Endothelial cell of umbilical vein (primary cell): ENCODE results near the gene COX4I1. TPM values are rescaled to one million over a fixed set of nuclear protein-coding genes. Genes with fewer than 3 reads are reported as not detected.

Experiments used
- BruUV-seq: library from RNA; stranded (reverse); fragments of 400-500 nt; replicated peaks from 2 replicates; lab custom pipeline; 2021; lab: Mats Ljungman, UMichigan
- CTCF ChIA-PET: fragments of 300-600, 350-600 bp; sonication (Branson Sonifier 250); formaldehyde crosslinking; loops from one replicate; lab custom pipeline; 2021; ENCODE audit warnings: antibody characterized with exemption, inconsistent platforms; lab: Charles Lee
- POLR2A ChIA-PET: fragments of 300-600, 350-600 bp; sonication (Branson Sonifier 250); formaldehyde crosslinking; loops from one replicate; lab custom pipeline; 2021; ENCODE audit warnings: antibody characterized with exemption, inconsistent platforms; lab: Charles Lee
- DNase-seq: peaks from one replicate; pipeline ENCODE4 v3.0.0-alpha.2; 2011; ENCODE audit warnings: low read depth, low spot score
- FAIRE-seq: peaks from 2 replicates; lab custom pipeline; 2011; peaks lifted over from hg19 to GRCh38; lab: Jason Lieb, UNC
- H2AFZ ChIP-seq: 2 replicates; pipeline ENCODE4 v1.6.0; 2012; ENCODE audit warnings: low read depth, low read length, control low read depth, inconsistent platforms
- H3K27ac ChIP-seq: 2 replicates; pipeline ENCODE4 v1.5.1; 2011; ENCODE audit warnings: low read depth, mild to moderate bottlenecking, control low read depth, low read length, moderate library complexity; ENCODE audit not compliant: insufficient read depth
- H3K27me3 ChIP-seq, 2 experiments: 2 replicates each; pipeline versions ENCODE4 v1.6.0 to v1.6.1; 2011; ENCODE audit warnings: low read length in 2 of 2, mixed read lengths in 1 of 2; ENCODE audit not compliant: control insufficient read depth in 2 of 2, insufficient read depth in 2 of 2
- H3K36me3 ChIP-seq, 2 experiments: 2 replicates in 1 of 2; 3 replicates in 1 of 2; pipeline ENCODE4 v1.5.1; 2011; ENCODE audit warnings: low read length in 2 of 2, mild to moderate bottlenecking in 1 of 2, moderate library complexity in 1 of 2; ENCODE audit not compliant: control insufficient read depth in 2 of 2, insufficient read depth in 2 of 2; ENCODE audit errors: extremely low read depth in 1 of 2
- H3K4me1 ChIP-seq: 3 replicates; pipeline ENCODE4 v1.5.1; 2011; ENCODE audit warnings: mild to moderate bottlenecking, low read length; ENCODE audit not compliant: control insufficient read depth, insufficient read depth; ENCODE audit errors: extremely low read depth
- H3K4me2 ChIP-seq: 2 replicates; pipeline ENCODE4 v1.6.1; 2011; ENCODE audit warnings: low read length, control low read depth, mixed read lengths; ENCODE audit not compliant: insufficient read depth
- H3K4me3 ChIP-seq, 3 experiments: fragments of 200-600 bp in 1 of 3; sonication (generic), shearing (Covaris generic) in 1 of 3; replicated peaks in 1 of 3; 2 replicates each; pipeline ENCODE4 v1.5.1; 2011 to 2016; ENCODE audit warnings: control low read depth in 3 of 3, low read length in 3 of 3, mild to moderate bottlenecking in 2 of 3, inconsistent platforms in 1 of 3, low read depth in 1 of 3, moderate library complexity in 1 of 3; ENCODE audit not compliant: insufficient read depth in 1 of 3
- H3K79me2 ChIP-seq: 2 replicates; pipeline ENCODE4 v1.6.0; 2012; ENCODE audit warnings: low read length, inconsistent platforms; ENCODE audit not compliant: control insufficient read depth, insufficient read depth
- H3K9ac ChIP-seq: replicated peaks from 2 replicates; pipeline ENCODE3; 2011; ENCODE audit warnings: low read length, control low read depth; ENCODE audit not compliant: insufficient read depth; ENCODE audit errors: extremely low read depth
- H3K9me1 ChIP-seq: replicated peaks from 3 replicates; pipeline ENCODE4 v1.6.0; 2011; ENCODE audit warnings: mild to moderate bottlenecking, low read length; ENCODE audit not compliant: control insufficient read depth, insufficient read depth; ENCODE audit errors: extremely low read depth
- H3K9me3 ChIP-seq: replicated peaks from 2 replicates; pipeline ENCODE4 v1.5.1; 2012; ENCODE audit warnings: low read length, inconsistent platforms; ENCODE audit not compliant: control insufficient read depth, insufficient read depth
- H4K20me1 ChIP-seq: replicated peaks from 2 replicates; pipeline ENCODE3; 2011; ENCODE audit warnings: mild to moderate bottlenecking, low read length; ENCODE audit not compliant: control insufficient read depth, insufficient read depth; ENCODE audit errors: extremely low read depth
- CTCF ChIP-seq, 2 donors: IDR thresholded peaks; 1 replicate in 1 of 2; 2 replicates in 1 of 2; pipeline ENCODE4 v1.5.1; 2011; ENCODE audit warnings: low read length in 2 of 2, mild to moderate bottlenecking in 2 of 2, moderate library complexity in 2 of 2, control low read depth in 1 of 2, inconsistent platforms in 1 of 2, low read depth in 1 of 2; ENCODE audit not compliant: insufficient read depth in 1 of 2; ENCODE audit errors: extremely low read depth in 1 of 2
- EZH2 ChIP-seq: IDR thresholded peaks from 2 replicates; pipeline ENCODE4 v1.6.1; 2012; ENCODE audit warnings: borderline replicate concordance, low read depth, mild to moderate bottlenecking, moderate library complexity, low read length, inconsistent platforms; ENCODE audit not compliant: severe bottlenecking
- FOS ChIP-seq: IDR thresholded peaks from 2 replicates; pipeline ENCODE4 v1.6.1; 2011; ENCODE audit warnings: mild to moderate bottlenecking, low read length, moderate library complexity, borderline replicate concordance; ENCODE audit not compliant: insufficient read depth
- GATA2 ChIP-seq: IDR thresholded peaks from 2 replicates; pipeline ENCODE4 v1.7.0; 2011; ENCODE audit warnings: low read depth, mild to moderate bottlenecking, moderate library complexity, mixed read lengths, low read length; ENCODE audit not compliant: insufficient read length, insufficient read depth
- JUN ChIP-seq: IDR thresholded peaks from 2 replicates; pipeline ENCODE4 v1.6.1; 2011; ENCODE audit warnings: borderline replicate concordance, low read depth; ENCODE audit not compliant: insufficient read length, insufficient read depth
- MAX ChIP-seq: IDR thresholded peaks from 2 replicates; pipeline ENCODE4 v1.6.1; 2011; ENCODE audit not compliant: insufficient read depth, insufficient read length
- MYC ChIP-seq: IDR thresholded peaks from one replicate; pipeline ENCODE4 v1.6.1; 2011; ENCODE audit warnings: mild to moderate bottlenecking, low read depth, low read length
- POLR2A ChIP-seq: IDR thresholded peaks from 2 replicates; pipeline ENCODE4 v1.6.1; 2012; ENCODE audit warnings: low read depth, mild to moderate bottlenecking, control low read depth, low read length
- POLR2AphosphoS5 ChIP-seq: IDR thresholded peaks from 2 replicates; pipeline ENCODE4 v1.6.1; 2012; ENCODE audit warnings: low read depth, mild to moderate bottlenecking, control low read depth, low read length, moderate library complexity; ENCODE audit not compliant: insufficient read depth
- dilution Hi-C: fragments of 300-500 bp; cut with MboI; formaldehyde crosslinking; loops from one replicate; pipeline ENCODE4 v1.15.0; 2019; ENCODE audit warnings: low sequenced_read_pairs; ENCODE audit not compliant: extremely low pct_ligation_motif_present
- intact Hi-C: fragments of 100-400 bp; cut with micrococcal nuclease; formaldehyde crosslinking; loops from one replicate; pipeline ENCODE4 v1.10.0; 2022
- polyA plus RNA-seq, 4 experiments: library from polyadenylated mRNA; depleted of rRNA in 3 of 4; stranded (reverse) in 3 of 4; unstranded in 1 of 4; fragments of >200 nt; gene quantifications; 2 replicates each; pipeline versions ENCODE4 v1.2.1 to v1.2.3, GENCODE V29; 2011 to 2012; ENCODE audit warnings: missing spikeins in 1 of 4
- total RNA-seq: library from RNA; stranded (reverse); gene quantifications from 2 replicates; pipeline ENCODE4 v1.2.3, GENCODE V29; 2021

Gene COX4I1
- total and polyA plus RNA-seq, 2 donors (not counting 3 experiments of a cell fraction or from before 2014, with no cell fraction given): 560 to 953 TPM

GRCh38 chr16:85825326-85825725, 25.8 kb downstream of the COX4I1 start:
- no peaks in the 10 kb centered on the region for H3K9me3 ChIP-seq
- no peak overlapping the region for H3K9ac ChIP-seq
- CTCF ChIA-PET: interaction anchor here (8.2 kb wide), 1 partner anchor 162 kb away, joined by 564 read pairs; no protein-coding TSS in a partner anchor
- DNase-seq: no peak
- dilution Hi-C loops: no loop called here
- no peaks in the 10 kb centered on the region for H3K4me1 ChIP-seq
- no peaks in the 10 kb centered on the region for H3K9me1 ChIP-seq
- H3K79me2 ChIP-seq: no peaks in the 10 kb centered on the region
- BruUV-seq: no TSS peak
- no peak overlapping the region for H3K4me2 ChIP-seq
- H2AFZ ChIP-seq: no peak overlapping the region
- FAIRE-seq: no peak
- no peaks in the 10 kb centered on the region for H3K27me3 ChIP-seq
- H3K27ac ChIP-seq: no peak overlapping the region
- POLR2A ChIA-PET: no interaction called here
- no peak overlapping the region for H3K4me3 ChIP-seq
- no peaks in the 10 kb centered on the region for H4K20me1 ChIP-seq
- TF ChIP-seq EZH2 (no peak), MAX (no peak), GATA2 (no peak), POLR2A (no peak), MYC (no peak), JUN (no peak), CTCF (IDR thresholded peaks at IDR 0.05; ENCODE audit: extremely low read depth in 1 of 2, insufficient read depth in 1 of 2, low read depth in 1 of 2, low read length in 2 of 2) (no peak), FOS (no peak), POLR2AphosphoS5 (no peak)
- no peaks in the 10 kb centered on the region for H3K36me3 ChIP-seq
- intact Hi-C loops: no loop called here
